Stimulated activated CD8-positive, alpha-beta memory T cell treated with anti-CD3 and anti-CD28 coated beads, Interleukin-15, amount 100 ng/mL, for 24 hours (primary cell): ENCODE data around the gene SAMD10.
"Not testable (repeated sequence)": the region's sequence is repeated elsewhere in the genome, so short reads cannot be mapped to it uniquely, and the experiment has no call there.

ENCODE experiments used
- DNase-seq: peaks from one replicate; pipeline ENCODE4 v3.0.0-alpha.2; 2020; ENCODE audit warnings: low read depth

The SAMD10 gene

DNA sequence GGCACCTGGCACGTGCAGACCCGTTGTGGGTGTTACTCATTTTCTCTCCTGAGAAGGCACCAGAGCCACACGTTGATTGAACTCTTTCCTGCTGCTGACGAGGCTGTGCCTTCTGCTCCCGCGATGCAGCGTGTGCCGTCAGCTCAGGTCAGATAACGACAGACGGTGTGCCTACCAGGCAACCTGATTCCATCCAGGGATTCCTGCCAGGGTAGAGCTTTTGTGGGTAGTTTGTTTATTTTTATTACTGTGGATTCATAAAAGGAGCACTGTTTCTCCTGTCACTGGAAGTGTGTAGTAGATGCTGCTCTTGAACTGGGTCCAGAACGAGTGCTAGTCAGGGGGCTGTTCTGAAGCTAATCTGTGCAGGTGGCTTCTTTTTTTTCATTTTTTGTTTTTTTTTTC lies 22.2 kb upstream of the SAMD10 start:
- no peak for DNase-seq

DNA sequence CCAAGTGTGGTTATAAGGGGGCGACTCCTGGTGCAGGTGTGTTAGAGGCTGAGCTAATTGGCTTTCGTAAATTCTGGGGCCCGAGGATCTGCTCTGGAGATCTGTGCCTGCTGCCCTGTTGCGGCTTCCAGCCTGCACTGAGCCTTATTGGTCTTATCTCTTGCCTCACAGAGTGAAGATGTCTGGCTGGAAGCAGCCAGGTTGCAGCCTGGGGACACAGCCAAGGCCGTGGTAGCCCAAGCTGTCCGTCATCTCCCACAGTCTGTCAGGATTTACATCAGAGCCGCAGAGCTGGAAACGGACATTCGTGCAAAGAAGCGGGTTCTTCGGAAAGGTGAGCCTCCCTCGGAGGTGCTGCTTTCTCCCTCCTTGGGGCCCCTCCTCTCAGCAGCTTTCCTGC lies 21.5 kb upstream of the SAMD10 start:
- no peak for DNase-seq

DNA sequence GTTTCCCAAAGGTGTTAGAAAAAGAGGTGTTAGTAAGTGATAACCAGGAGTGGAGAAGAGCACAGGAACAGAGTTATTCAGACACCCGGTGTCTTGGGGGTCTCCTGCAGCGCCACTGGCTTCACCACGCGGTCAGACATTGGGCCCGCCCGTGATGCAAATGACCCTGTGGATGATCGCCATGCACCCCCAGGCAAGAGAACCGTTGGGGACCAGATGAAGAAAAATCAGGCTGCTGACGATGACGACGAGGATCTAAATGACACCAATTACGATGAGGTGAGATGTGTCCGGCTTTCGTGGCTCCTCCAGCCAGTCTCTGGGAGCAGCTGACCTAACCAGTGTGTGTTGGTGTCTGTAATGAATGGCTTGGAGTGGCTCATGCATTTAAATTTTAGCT lies 3.5 kb upstream of the SAMD10 start:
- no peak for DNase-seq

DNA sequence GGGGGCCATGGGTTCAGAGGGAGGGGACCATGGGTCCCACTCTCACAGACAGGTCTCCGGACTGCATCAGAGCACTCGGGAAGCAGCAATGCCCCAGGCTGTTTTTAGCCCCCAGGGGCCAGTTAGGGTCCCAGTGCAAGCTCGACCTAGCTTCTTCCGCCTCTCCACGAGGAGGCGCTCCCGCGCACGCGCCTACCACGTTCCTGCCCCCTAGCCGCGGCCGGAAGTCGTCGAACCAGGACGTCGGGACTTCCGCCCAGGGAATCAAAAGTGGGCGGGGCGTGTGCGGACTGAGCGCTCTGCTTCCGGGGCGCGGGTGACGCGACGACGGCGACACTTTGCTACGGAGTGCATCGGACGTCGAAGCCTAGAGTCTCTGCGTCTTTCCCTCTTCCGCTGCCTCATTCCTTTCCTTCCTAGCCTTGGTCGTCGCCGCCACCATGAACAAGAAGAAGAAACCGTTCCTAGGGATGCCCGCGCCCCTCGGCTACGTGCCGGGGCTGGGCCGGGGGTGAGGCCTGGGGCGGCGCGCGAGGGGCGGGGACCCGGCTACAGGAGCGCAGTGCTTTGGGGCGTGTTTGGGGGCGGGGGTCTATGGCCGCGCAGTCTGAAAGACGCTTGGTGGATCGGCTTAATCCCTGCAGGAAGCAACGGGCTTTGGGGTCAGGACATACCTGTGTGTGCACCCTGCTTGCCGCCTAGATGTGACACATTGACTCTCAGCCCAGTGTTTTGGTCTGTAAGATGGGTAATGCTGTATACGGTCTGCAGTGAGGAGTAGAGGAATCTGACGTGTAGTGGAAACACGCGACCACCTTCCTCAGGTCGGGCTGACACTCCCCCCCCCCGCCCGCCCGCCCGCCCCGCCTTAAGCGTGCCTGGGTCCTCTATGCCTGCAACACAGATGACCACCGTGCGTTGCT lies 1.6 kb upstream of the SAMD10 start, which contains the start of gene PRPF6:
PRPF6 (plus strand) TSS at position 327 of the 923 bp plus-strand sequence; CDS start at position 441, 114 bp downstream.
- DNase-seq = peak; percentile 89

DNA sequence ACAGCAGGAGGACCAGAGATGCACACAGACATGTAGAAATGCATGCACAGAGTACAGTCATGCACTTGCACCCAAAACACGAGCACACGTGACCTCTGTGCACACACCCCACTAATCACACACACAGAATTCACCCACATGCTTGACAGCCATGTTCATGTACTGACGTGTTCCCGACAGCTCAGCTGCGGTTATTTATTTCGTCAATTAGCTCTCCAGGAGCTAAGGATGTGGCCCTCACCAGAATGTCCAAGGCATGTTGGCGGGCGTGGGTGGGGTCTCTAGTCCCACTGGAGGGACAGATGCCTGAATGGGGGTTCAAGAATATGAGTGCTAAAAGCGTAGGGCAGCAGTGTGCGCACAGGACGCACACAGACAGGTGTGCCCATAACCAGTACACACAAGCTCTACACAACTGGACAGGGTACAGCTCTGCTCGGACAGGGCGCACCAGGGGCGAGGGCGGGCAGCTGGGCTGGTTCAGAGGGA lies 919 bp upstream of the SAMD10 start:
- no peak for DNase-seq

DNA sequence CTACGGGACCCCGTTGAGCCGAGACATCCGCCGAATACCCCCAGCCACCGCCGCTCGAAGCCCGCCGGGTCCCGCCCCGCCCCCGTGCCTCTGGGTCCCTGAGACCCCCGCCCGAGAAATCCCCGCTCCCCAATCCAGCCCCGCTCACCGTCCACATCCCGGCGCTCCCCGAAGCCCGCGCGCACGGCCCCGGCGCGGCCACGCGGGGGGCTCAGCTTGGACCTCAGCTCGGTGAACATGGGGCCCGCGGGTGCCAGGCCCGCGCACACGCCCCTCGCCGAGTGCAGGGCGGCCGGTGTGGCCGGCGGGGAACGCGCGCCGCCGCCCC lies 249 bp downstream of the SAMD10 start:
- DNase-seq = no peak

DNA sequence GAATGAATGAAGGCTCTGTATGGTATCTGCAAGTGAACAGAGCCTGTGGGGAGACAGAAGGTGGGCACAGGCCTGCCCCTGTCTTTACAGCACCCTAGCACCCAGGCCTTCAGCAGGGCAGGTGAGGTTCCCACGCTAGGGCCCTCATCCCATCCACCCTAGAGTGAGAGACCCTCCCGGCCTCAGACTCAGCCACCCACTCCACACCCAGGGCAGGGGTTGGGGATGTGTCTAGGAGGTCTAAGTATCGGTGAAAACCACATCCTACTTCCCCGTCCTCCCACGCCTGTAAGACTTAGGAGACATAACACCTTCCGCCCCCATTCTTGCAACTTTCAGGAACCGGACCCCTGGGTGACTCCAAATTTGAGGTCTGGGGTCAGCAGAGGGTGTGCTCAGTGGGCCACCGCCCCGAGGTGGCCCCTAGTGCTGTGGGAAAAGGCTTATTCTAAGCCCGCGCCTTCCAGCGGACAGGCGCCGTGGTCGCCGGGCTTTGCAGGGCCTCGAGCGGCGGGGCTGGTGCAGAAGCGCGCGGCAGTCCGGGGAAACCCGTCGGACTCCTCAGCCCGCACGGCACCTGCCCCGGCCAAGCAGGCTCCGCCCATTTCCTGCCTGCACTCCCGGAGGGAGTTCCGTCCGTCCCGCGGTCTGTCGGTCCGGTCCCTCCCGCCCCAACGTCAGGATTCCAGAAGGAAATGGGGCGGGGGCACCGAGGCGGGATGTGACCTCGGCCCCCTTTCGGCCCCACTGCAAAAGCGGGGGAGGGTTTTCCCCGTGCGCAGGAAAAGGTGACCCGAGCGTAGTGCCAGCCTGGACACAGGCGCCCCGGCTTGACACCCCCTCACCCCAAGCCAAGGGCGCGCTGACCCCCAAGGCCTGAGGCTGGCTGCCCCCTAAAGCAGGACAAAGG lies 868 bp downstream of the SAMD10 start:
- DNase-seq = no peak

DNA sequence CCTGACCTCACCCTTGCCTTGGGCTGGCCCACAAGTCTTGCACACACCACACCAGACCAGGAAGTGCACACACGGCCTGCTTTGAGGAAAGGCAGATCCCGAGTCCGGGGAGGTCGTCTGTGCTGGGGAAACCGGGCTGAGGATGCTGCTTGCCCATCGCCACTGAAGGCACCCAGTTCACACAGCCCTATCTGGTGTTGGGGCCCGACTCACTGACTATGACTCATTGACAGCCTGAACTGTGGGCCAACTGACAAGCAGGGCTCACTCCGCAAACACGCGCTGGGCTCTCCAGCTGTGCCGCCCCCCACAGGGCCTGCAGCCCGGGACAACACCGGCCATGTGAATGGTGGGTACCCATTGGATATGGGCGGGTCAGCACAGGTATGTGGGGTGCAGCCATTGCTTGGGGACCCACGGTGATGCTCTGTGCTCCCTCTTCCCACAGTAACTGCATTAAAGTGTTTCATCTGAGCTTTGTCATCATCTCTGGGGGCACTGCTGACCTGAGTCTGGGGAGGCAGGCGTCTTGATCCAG lies 1.6 kb downstream of the SAMD10 start:
- DNase-seq = peak; percentile 22

DNA sequence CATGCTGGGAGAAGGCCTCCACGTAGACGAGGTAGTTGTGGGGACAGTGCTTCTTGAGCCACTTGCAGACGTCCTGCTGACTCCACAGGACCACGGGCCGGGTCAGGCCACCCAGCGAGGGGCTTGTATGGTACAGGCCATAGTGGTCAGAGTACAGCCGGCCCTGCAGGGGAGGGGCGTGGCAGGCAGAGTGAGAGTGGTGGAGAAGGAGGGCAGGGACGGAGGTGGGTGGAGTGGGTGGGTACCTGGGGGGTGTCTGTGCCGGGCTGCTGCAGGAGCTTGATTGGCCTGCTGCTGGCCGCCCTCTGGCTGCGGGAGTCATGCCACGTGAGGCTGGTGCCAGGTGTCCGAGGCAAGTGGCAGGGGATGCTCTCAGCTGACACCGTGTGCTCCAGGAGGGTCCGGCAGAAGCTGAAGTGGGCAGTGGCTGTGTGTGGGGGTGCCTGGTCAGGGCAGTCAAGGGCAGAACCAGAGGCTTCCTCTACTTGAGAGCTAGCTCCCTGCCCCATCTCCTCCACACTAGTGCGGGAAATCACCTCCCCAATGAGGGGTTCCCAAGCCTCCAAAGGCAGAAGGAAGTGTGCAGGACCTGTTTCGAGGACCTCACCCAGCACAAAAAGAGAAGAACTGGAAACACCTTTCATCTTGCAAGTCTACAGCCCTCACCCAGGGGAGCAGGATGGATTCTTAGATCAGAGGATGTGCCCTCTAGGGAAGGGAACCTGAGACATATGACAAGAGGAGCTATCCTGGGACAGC lies 2.3 kb downstream of the SAMD10 start:
- DNase-seq = no peak

DNA sequence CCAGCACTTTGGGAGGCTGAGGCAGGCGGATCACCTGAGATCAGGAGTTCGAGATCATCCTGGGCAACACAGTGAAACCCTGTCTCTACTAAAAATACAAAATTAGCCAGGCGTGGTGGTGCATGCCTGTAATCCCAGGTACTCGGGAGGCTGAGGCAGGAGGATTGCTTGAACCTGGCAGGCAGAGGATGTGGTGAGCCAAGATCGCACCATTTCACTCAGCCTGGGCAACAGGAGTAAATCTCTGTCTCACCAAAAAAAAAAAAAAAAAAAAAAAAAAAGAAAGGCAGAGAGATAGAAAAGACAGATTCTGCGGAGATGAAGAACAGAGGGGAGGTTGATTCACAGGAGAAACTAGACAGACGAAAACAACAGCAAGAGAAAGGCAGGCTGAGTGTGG lies 2.9 kb downstream of the SAMD10 start:
- DNase-seq = not testable (repeated sequence)

DNA sequence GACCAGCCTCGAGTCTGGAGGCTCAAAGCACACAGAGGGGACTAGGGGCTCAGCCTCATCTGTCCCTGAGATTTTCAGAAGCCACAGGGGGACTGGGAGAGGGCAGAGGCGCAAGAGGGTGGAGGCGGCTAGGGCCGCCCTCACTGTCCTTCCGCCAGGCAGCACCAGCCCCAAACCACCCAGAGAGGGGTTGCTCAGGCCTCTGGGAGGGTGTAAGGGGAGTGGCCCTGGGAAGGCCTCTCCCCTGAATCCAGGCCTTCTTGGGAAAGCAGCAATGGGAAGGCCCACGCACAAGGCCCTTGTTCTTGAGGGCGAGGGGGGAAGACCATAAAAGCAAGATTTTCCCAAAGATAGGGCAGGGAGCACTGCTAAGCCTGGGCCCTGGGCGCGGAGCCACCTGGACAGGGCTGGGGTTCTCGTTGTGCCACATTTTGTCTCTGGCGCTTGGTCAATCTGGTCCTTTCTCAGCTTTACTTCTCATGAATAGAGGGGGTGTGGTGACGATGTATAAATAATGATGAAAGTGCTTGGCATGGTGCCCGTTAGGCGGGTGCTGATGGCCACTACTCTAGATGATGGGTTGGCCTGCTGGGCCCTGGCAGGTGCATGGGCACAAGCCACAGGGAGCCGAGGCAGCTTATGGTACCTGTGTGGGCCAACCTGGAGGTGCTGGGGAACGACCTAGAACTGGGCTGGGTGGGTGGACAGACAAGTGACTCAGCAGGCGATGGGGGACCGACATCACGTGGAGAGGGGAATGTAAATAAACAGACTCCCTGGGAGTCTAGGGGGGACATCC lies 4.8 kb downstream of the SAMD10 start:
- no peak for DNase-seq

DNA sequence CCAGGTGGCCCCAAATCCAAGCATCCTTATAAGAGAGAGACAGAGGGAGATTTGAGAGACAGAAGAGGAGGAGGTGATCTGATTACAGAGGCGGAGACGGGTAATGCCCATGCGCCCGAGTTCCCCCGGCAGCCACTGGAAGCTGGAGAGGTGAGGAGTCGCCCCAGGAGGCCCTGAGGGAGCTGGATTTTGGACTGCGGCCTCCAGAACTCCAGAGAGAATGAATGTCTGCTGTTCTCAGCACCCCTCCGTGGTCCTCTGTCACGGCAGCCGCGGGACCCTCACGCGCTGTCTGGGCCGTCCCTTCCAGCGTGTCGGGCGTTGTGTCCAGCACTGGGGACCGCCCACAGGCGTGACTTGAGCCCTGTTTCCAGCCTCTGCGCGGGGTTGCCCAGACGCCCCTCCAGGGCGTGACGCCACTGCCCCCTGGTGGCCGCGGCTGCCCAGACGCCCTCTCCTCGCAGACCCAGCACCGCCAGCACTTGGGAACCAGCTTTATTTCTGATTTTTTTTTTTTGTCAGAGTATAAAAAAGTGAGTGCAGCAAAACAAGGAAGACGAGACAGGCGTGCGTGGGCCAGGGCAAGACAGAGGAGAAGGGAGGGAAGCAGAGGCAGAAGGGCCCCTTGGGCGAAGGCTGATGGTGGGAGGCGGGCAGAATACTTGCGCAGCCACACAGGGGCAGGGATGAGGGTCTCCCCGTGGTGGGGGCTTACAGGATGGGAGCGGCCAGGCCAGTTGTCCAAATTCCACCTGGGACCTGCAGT lies 5.6 kb downstream of the SAMD10 start:
- peak; percentile 78 for DNase-seq

DNA sequence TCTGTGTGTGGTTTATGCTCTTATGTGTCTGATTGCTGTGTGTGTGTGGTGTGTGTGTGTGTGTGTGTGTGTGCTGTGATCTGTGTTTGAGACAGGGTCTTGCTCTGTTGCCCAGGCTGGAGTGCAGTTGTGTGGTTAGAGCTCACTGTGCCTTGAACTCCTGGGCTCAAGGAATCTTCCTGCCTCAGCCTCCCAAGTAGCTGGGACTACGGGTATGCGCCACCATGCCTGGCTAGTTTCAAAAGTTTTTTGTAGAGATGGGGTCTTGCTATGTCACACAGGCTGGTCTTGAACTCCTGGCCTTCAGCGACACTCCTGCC lies 6.3 kb downstream of the SAMD10 start:
- no peak for DNase-seq

DNA sequence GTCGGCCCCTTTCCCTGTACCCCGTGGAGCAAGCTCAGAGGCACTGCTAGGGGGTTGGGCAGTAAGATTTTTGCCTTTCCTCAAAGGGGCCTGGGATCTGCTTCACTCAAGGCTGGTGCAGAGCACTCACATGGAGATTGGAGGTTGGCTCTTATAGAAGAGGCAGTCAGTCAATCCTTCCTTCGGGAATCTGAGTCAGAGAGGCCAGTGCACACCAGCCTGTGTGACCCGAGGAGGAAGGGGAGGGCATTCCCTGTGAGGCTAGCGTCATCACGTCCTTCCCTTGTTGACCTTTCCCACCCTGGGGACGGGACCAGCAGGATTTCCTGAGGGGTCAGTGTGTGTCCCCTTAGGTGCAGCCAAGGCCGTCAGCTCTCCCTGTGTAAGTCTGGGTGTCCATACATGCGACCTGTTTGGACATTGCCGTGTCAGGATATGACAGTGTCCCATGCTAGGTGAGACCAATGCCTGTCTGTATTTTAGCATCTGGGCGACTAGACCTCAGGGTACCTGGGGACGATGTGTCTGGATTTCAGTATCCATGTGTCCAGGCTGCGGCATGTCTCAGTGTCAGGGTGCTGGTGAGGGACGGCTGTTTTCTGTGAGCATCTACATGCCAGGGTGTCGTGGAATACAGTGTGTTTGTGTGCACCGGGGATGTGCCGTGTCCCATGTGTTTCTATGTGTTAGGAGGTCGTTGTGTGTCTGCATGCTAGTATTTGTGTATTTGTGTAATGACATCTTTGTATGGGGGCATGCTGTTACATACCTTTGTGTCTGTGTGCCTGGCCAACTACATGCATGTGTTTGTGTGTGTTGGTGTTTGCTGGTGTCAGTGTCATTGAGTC lies 6.9 kb downstream of the SAMD10 start:
- no peak for DNase-seq

DNA sequence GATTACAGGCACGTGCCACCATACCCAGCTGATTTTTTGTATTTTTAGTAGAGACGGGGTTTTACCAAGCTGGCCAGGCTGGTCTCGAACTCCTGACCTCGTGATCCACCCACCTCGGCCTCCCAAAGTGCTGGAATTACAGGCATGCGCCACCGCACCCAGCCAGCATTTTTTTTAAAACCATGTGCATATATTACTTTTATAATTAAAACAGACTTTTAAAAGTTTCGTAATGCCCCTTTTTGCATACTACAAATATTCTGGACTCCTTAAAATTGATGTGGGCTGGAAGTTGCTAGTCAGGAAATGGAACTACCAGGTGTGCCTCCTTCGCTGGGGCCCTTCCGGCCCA lies 7.5 kb downstream of the SAMD10 start:
- DNase-seq = not testable (repeated sequence)

DNA sequence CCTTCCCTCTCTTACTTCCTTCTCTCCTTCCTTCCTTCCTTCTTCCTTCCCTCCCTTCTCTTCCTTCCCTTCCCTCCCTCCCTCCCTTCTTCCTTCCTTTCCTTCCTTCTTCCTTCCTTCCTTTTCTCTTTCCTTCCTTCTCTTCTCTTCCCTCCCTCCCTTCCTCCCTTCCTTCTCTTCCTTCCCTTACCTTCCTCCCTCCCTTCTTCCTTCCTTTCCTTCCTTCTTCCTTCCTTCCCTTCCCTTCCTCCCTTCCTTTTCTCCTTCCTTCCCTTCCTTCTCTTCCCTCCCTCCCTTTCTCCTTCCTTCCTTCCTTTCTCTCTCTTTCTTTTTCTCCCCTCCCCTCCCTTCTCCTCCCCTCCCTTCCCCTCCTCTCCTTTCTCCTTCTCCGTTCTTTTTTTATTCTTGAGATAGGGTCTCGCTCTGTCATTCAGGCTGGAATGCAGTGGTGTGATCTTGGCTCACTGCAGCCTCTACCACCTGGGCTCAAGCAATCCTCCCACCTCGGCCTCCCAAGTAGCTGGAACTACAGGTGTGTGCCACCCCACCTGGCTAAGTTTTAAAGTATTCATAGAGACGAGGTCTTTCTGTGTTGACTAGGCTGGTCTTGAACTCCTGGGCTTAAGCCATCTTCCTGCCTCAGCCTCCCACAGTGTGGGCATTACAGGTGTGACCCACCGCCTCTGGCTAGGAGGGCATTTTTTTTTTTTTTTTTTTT lies 8.6 kb downstream of the SAMD10 start:
- no peak for DNase-seq

DNA sequence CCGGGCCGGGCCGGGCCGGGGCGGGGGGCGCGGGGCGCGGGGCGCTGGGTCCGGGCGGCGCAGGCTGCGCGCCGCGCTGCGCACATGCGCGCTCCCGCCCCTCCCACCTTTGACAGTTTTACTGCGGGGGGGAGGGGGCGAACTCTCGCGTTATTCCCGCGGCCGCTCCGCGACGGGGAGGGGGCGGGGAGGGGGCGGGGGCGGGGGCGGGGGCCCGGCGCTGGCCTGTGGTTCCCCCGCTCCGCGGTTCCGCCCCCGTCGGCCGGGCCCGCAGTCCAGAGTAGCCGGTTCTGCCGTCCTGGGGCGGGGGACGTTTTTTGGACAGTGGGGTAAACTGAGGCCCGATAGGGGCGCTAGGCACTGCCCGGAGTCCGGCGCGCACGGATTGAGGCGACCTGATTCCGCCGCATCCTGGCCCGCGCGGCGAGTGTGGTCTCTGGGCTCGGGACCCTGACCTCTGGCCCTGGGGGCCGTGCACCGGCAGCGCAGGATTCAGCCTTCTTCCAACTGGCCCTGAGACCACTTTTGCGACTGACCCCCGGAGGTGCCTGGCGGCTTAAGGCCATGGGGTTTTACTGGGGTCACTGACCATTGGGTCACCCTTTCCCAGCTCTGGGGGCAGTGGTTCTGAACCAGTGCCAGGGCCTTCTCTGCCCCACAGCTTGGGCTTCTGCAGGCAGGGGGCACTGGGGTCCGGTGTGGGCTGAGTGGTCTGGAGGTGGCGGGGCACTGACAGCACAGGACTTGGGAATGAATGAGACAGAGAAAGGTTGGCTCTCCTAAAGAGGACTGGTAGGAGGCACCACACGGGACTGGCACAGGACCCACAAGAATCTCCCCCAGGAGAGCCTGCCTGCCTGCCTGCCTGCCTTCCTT lies 9.4 kb downstream of the SAMD10 start, which contains the start of gene ZNF512B:
ZNF512B (minus strand) TSS at position 93 of the 876 bp plus-strand sequence. CDS start 1,980 bp downstream, outside the sequence.
- no peak for DNase-seq
